HepG2 (cell line): ENCODE data around the gene C3orf70. TPM values are rescaled to one million over a fixed set of nuclear protein-coding genes. Genes with fewer than 3 reads are reported as not detected.
A peak's percentile ranks its signal among the peaks of the same experiment; 100 is the strongest.

Experiments used
- ATAC-seq: fragments of 200-7000 bp; cut with Tn5 transposase; 3 replicates; pipeline ENCODE4 v1.9.1; 2020; ENCODE audit warnings: mild to moderate bottlenecking, moderate library complexity
- BruUV-seq: library from RNA; stranded (reverse); fragments of 400-500 nt; replicated peaks from 2 replicates; lab custom pipeline; 2021; lab: Mats Ljungman, UMichigan
- CTCF ChIA-PET: fragments of 300-600 bp; formaldehyde crosslinking; extraction: SDS; loops from one replicate; lab custom pipeline; 2021; ENCODE audit warnings: low total read pairs, inconsistent platforms, low intra/inter-chr PET ratio; lab: Yijun Ruan, JAX
- POLR2A ChIA-PET: fragments of 350-600 bp; sonication (Branson Sonifier 250); formaldehyde crosslinking; loops from one replicate; lab custom pipeline; 2020; ENCODE audit warnings: antibody characterized with exemption, inconsistent platforms; lab: Yijun Ruan, JAX
- DNase-seq: peaks from one replicate; pipeline ENCODE4 v3.0.0-alpha.2; 2015; ENCODE audit warnings: low spot score
- FAIRE-seq: peaks from 3 replicates; lab custom pipeline; 2011; peaks lifted over from hg19 to GRCh38; lab: Jason Lieb, UNC
- H2AFZ ChIP-seq: one replicate; pipeline ENCODE4 v1.6.1; 2011; ENCODE audit warnings: low read length, inconsistent platforms
- H3K27ac ChIP-seq: fragments of 300-600 bp; 3 replicates; pipeline ENCODE4 v1.8.0; 2011; ENCODE audit warnings: mixed run types, mild to moderate bottlenecking, mixed read lengths, low read length, inconsistent platforms; ENCODE audit not compliant: insufficient read depth; ENCODE audit errors: extremely low read length
- H3K27me3 ChIP-seq, 2 experiments: fragments of 200-600 bp in 1 of 2; 2 replicates in 1 of 2; 3 replicates in 1 of 2; pipeline versions ENCODE4 v1.6.0 to v1.8.0; 2011; ENCODE audit warnings: low read length in 2 of 2, mild to moderate bottlenecking in 2 of 2, moderate library complexity in 2 of 2, inconsistent platforms in 1 of 2; ENCODE audit not compliant: insufficient read depth in 2 of 2, control insufficient read depth in 1 of 2
- H3K36me3 ChIP-seq, 2 experiments: fragments of 200-600 bp in 1 of 2; replicated peaks in 1 of 2; 2 replicates in 1 of 2; 3 replicates in 1 of 2; pipeline versions ENCODE4 v1.5.1 to v1.8.0; 2011; ENCODE audit warnings: low read length in 2 of 2, inconsistent platforms in 1 of 2; ENCODE audit not compliant: insufficient read depth in 2 of 2, control insufficient read depth in 1 of 2
- H3K4me1 ChIP-seq: 2 replicates; pipeline ENCODE4 v1.5.1; 2012; ENCODE audit warnings: low read length, inconsistent platforms; ENCODE audit not compliant: insufficient read depth
- H3K4me2 ChIP-seq: 2 replicates; pipeline ENCODE4 v1.6.0; 2011; ENCODE audit warnings: low read depth, low read length, inconsistent platforms
- H3K4me3 ChIP-seq, 3 experiments: fragments of 200-600 bp in 1 of 3; sonication (generic), shearing (Covaris generic) in 1 of 3; replicated peaks in 1 of 3; 2 replicates each; pipeline ENCODE4 v1.5.1; 2011 to 2016; ENCODE audit warnings: low read length in 3 of 3, inconsistent platforms in 2 of 3, low read depth in 2 of 3, mild to moderate bottlenecking in 2 of 3, control low read depth in 1 of 3, mixed read lengths in 1 of 3; ENCODE audit not compliant: insufficient read depth in 1 of 3
- H3K79me2 ChIP-seq: one replicate; pipeline ENCODE4 v1.6.1; 2011; ENCODE audit warnings: low read length, inconsistent platforms; ENCODE audit not compliant: insufficient read depth
- H3K9ac ChIP-seq: 2 replicates; pipeline ENCODE4 v1.6.0; 2011; ENCODE audit warnings: mild to moderate bottlenecking, low read depth, low read length, inconsistent platforms; ENCODE audit not compliant: insufficient read depth
- H3K9me3 ChIP-seq: 2 replicates; pipeline ENCODE4 v1.5.1; 2012; ENCODE audit warnings: mild to moderate bottlenecking, low read length
- H4K20me1 ChIP-seq: 2 replicates; pipeline ENCODE4 v1.6.0; 2011; ENCODE audit warnings: inconsistent platforms, mild to moderate bottlenecking, low read length, moderate library complexity; ENCODE audit not compliant: insufficient read depth
- ARNTL ChIP-seq: sonication (generic); formaldehyde crosslinking; IDR thresholded peaks from 2 replicates; pipeline ENCODE4 v1.4.0; 2020; ENCODE audit warnings: mild to moderate bottlenecking, missing genetic modification reagents
- CBX5 ChIP-seq: sonication (generic); formaldehyde crosslinking; IDR thresholded peaks from 2 replicates; pipeline ENCODE4 v1.4.0; 2020; ENCODE audit warnings: missing genetic modification reagents, borderline replicate concordance
- CCAR2 ChIP-seq: fragments of 200-400 bp; formaldehyde crosslinking; optimal IDR thresholded peaks from 2 replicates; pipeline ENCODE3; 2018; ENCODE audit warnings: low read depth, mild to moderate bottlenecking, low read length, moderate library complexity
- CEBPB ChIP-seq: IDR thresholded peaks from 2 replicates; pipeline ENCODE4 v1.6.1; 2011; ENCODE audit warnings: low read depth, low read length, improper control_type of control experiment, borderline replicate concordance
- CEBPG ChIP-seq: IDR thresholded peaks from 2 replicates; pipeline ENCODE4 v1.6.1; 2016
- ELF4 ChIP-seq: sonication (generic); formaldehyde crosslinking; IDR thresholded peaks from 2 replicates; pipeline ENCODE4 v1.5.0; 2020; ENCODE audit warnings: missing genetic modification reagents, mild to moderate bottlenecking, moderate library complexity, borderline replicate concordance
- FOXC1 ChIP-seq: sonication (generic); formaldehyde crosslinking; IDR thresholded peaks from 2 replicates; pipeline ENCODE4 v1.8.0; 2022; ENCODE audit warnings: mild to moderate bottlenecking, missing genetic modification reagents, borderline replicate concordance
- LCORL ChIP-seq, 2 experiments: fragments of 450-650 bp in 1 of 2; sonication (generic) in 1 of 2; formaldehyde crosslinking in 1 of 2; IDR thresholded peaks; 2 replicates each; pipeline versions ENCODE4 v1.5.0 to v1.6.1; 2017 to 2020; ENCODE audit warnings: antibody characterized with exemption in 1 of 2, missing genetic modification reagents in 1 of 2
- MTF2 ChIP-seq: sonication (generic); formaldehyde crosslinking; IDR thresholded peaks from 2 replicates; pipeline ENCODE4 v1.5.0; 2020; ENCODE audit warnings: missing genetic modification reagents, borderline replicate concordance
- NBN ChIP-seq: fragments of 450-650 bp; conservative IDR thresholded peaks from 2 replicates; pipeline ENCODE4 v1.6.1; 2017
- SAP130 ChIP-seq: IDR thresholded peaks from 2 replicates; pipeline ENCODE4 v1.6.1; 2016; ENCODE audit warnings: low read depth
- SIX1 ChIP-seq: sonication (generic); formaldehyde crosslinking; IDR thresholded peaks from 2 replicates; pipeline ENCODE4 v1.4.0; 2020; ENCODE audit warnings: missing genetic modification reagents, borderline replicate concordance
- SNAI1 ChIP-seq: sonication (generic); formaldehyde crosslinking; IDR thresholded peaks from 2 replicates; pipeline ENCODE4 v1.5.0; 2020; ENCODE audit warnings: mild to moderate bottlenecking, missing genetic modification reagents, borderline replicate concordance
- SUZ12 ChIP-seq: fragments of 150-350 bp; IDR thresholded peaks from 2 replicates; pipeline ENCODE4 v1.6.1; 2014; ENCODE audit warnings: low read depth, low read length
- SYNCRIP ChIP-seq: fragments of 200-400 bp; formaldehyde crosslinking; IDR thresholded peaks from 2 replicates; pipeline ENCODE4 v1.6.1; 2018; ENCODE audit warnings: mild to moderate bottlenecking, low read depth, low read length; ENCODE audit not compliant: insufficient read depth
- ZMYM3 ChIP-seq: sonication (generic); formaldehyde crosslinking; IDR thresholded peaks from 2 replicates; pipeline ENCODE4 v1.5.1; 2020; ENCODE audit warnings: mild to moderate bottlenecking, missing genetic modification reagents
- ZNF33B ChIP-seq: sonication (generic); formaldehyde crosslinking; IDR thresholded peaks from 2 replicates; pipeline ENCODE4 v1.5.1; 2020; ENCODE audit warnings: mild to moderate bottlenecking, missing genetic modification reagents
- ZNF670 ChIP-seq: sonication (generic); formaldehyde crosslinking; IDR thresholded peaks from 2 replicates; pipeline ENCODE4 v1.8.0; 2022; ENCODE audit warnings: mild to moderate bottlenecking, missing genetic modification reagents, borderline replicate concordance
- ZNF720 ChIP-seq: sonication (generic); formaldehyde crosslinking; IDR thresholded peaks from 2 replicates; pipeline ENCODE4 v1.4.0; 2020; ENCODE audit warnings: missing genetic modification reagents
- ZNF737 ChIP-seq: sonication (generic); formaldehyde crosslinking; IDR thresholded peaks from 2 replicates; pipeline ENCODE4 v1.5.0; 2020; ENCODE audit warnings: missing genetic modification reagents, mild to moderate bottlenecking, borderline replicate concordance
- WGBS: methylation state at CpG from one replicate; pipeline ENCODE4 v1.1.6; 2017; ENCODE audit warnings: low lambda C conversion rate; 5-methylcytosine and 5-hydroxymethylcytosine counted together
- in situ Hi-C: cut with HindIII; loops from 2 replicates; pipeline ENCODE4 v1.10.0; 2017; ENCODE audit warnings: low pct_unique_long_range_greater_than_20kb; ENCODE audit not compliant: extremely low pct_ligation_motif_present
- intact Hi-C: fragments of 100-400 bp; cut with micrococcal nuclease; formaldehyde crosslinking; loops from one replicate; pipeline ENCODE4 v1.10.0; 2022; ENCODE audit not compliant: unreplicated experiment
- polyA plus RNA-seq, 8 experiments: library from polyadenylated mRNA; depleted of rRNA in 3 of 8; stranded (reverse) in 7 of 8; unstranded in 1 of 8; fragments of >200 nt; fragmentation: Illumina TruSeq in 4 of 8; extraction: Trizol in 4 of 8; gene quantifications; 2 replicates each; pipeline versions ENCODE4 v1.2.1 to v1.2.3, GENCODE V29; 2011 to 2016; ENCODE audit warnings: low read depth in 4 of 8, missing spikeins in 1 of 8, mixed read lengths in 1 of 8; ENCODE audit not compliant: insufficient read depth in 1 of 8
- total RNA-seq, 5 experiments: library from RNA; depleted of rRNA; stranded (reverse); fragments of >200 nt; fragmentation: Illumina TruSeq; extraction: Trizol; gene quantifications; 2 replicates each; pipeline ENCODE4 v1.2.3, GENCODE V29; 2016; ENCODE audit warnings: low read depth in 1 of 5
- TF ChIP-seq, protein P1 (sequence below): sonication (generic); formaldehyde crosslinking; IDR thresholded peaks from 2 replicates; pipeline ENCODE4 v1.4.0; 2020; ENCODE audit warnings: missing genetic modification reagents, borderline replicate concordance
- TF ChIP-seq, protein P2 (sequence below): sonication (generic); formaldehyde crosslinking; IDR thresholded peaks from 2 replicates; pipeline ENCODE4 v1.4.0; 2020; ENCODE audit warnings: low read depth, mild to moderate bottlenecking, missing genetic modification reagents
- TF ChIP-seq, protein P3 (sequence below): sonication (generic); formaldehyde crosslinking; conservative IDR thresholded peaks from 2 replicates; pipeline ENCODE4 v1.4.0; 2020; ENCODE audit warnings: missing genetic modification reagents
- TF ChIP-seq, protein P4 (sequence below): IDR thresholded peaks from 2 replicates; pipeline ENCODE4 v1.6.1; 2016; ENCODE audit warnings: missing genetic modification reagents, missing compliant biosample characterization

C3orf70 gene
- total and polyA plus RNA-seq, 2 of the 13 experiments (the other 11 are each of a cell fraction or from before 2014, with no cell fraction given) = 0.79 to 2.4 TPM

DNA sequence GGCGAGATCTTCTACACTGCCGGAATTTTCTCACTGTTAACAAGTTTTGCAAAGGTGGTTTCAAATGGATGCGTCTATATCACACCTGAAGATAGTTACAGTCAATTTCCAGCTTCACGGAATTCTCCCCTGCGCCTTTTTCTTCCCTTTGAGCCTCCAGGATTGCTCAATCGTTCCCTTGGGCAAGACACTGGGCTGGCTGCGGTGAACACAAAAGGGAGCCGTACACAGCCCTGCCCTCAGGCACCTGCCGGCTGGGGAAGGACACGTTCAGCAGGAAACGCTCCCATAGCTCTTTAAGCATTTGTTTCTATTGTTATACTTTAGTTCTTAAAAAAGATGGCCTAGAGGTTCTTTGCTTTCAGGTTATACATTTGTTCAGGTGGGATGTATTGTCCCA is 85.7 kb downstream of the C3orf70 start:
- no peaks in the 10 kb centered on the region for H4K20me1 ChIP-seq
- no peak overlapping the region for H3K4me2 ChIP-seq
- POLR2A ChIA-PET = no interaction called here
- WGBS = 36% methylated on average over 6 of the region's 11 CpGs
- H3K36me3 ChIP-seq = no peaks in the 10 kb centered on the region
- no peaks in the 10 kb centered on the region for H3K9me3 ChIP-seq
- DNase-seq (no peak), ATAC-seq (no peak), FAIRE-seq (no peak)
- H3K9ac ChIP-seq = no peak overlapping the region
- in situ Hi-C loops = no loop called here
- H3K27me3 ChIP-seq = peaks cover 0 to 1% of the 10 kb centered on the region in 2 experiments; a peak in 1 of 5 replicates
- intact Hi-C loops = no loop called here
- H3K4me1 ChIP-seq = peaks cover 26% of the 10 kb centered on the region
- no peak overlapping the region for H3K4me3 ChIP-seq
- no peak overlapping the region for H2AFZ ChIP-seq
- no TSS peak for BruUV-seq
- CTCF ChIA-PET = no interaction called here
- no peak overlapping the region for H3K27ac ChIP-seq
- no peaks in the 10 kb centered on the region for H3K79me2 ChIP-seq
- TF ChIP-seq LCORL (IDR thresholded peaks at IDR 0.05) (no peak), LCORL (CRISPR knock-in tag; IDR thresholded peaks at IDR 0.05) (no peak), CCAR2 (no peak), SUZ12 (no peak), CEBPB (peak; percentile 91), SYNCRIP (no peak), ZMYM3 (CRISPR knock-in tag) (no peak), SNAI1 (CRISPR knock-in tag) (no peak), MTF2 (no peak), ZNF720 (CRISPR knock-in tag) (no peak), ZNF33B (CRISPR knock-in tag) (no peak), NBN (no peak), CEBPG (CRISPR knock-in tag) (peak; percentile 83), ELF4 (CRISPR knock-in tag) (no peak), ZNF670 (CRISPR knock-in tag) (no peak), CBX5 (0 out of 2 replicates have a peak, but pooled peaks have one; percentile 24), SAP130 (CRISPR knock-in tag) (no peak), ARNTL (CRISPR knock-in tag) (no peak), ZNF737 (CRISPR knock-in tag) (no peak), SIX1 (no peak), FOXC1 (CRISPR knock-in tag) (no peak)
- TF ChIP-seq, protein P1, sequence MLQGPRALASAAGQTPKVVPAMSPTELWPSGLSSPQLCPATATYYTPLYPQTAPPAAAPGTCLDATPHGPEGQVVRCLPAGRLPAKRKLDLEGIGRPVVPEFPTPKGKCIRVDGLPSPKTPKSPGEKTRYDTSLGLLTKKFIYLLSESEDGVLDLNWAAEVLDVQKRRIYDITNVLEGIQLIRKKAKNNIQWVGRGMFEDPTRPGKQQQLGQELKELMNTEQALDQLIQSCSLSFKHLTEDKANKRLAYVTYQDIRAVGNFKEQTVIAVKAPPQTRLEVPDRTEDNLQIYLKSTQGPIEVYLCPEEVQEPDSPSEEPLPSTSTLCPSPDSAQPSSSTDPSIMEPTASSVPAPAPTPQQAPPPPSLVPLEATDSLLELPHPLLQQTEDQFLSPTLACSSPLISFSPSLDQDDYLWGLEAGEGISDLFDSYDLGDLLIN (CRISPR knock-in tag) = no peak
- TF ChIP-seq, protein P2, sequence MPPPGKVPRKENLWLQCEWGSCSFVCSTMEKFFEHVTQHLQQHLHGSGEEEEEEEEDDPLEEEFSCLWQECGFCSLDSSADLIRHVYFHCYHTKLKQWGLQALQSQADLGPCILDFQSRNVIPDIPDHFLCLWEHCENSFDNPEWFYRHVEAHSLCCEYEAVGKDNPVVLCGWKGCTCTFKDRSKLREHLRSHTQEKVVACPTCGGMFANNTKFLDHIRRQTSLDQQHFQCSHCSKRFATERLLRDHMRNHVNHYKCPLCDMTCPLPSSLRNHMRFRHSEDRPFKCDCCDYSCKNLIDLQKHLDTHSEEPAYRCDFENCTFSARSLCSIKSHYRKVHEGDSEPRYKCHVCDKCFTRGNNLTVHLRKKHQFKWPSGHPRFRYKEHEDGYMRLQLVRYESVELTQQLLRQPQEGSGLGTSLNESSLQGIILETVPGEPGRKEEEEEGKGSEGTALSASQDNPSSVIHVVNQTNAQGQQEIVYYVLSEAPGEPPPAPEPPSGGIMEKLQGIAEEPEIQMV = no peak
- TF ChIP-seq, protein P3, sequence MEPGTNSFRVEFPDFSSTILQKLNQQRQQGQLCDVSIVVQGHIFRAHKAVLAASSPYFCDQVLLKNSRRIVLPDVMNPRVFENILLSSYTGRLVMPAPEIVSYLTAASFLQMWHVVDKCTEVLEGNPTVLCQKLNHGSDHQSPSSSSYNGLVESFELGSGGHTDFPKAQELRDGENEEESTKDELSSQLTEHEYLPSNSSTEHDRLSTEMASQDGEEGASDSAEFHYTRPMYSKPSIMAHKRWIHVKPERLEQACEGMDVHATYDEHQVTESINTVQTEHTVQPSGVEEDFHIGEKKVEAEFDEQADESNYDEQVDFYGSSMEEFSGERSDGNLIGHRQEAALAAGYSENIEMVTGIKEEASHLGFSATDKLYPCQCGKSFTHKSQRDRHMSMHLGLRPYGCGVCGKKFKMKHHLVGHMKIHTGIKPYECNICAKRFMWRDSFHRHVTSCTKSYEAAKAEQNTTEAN (CRISPR knock-in tag) = no peak
- TF ChIP-seq, protein P4, sequence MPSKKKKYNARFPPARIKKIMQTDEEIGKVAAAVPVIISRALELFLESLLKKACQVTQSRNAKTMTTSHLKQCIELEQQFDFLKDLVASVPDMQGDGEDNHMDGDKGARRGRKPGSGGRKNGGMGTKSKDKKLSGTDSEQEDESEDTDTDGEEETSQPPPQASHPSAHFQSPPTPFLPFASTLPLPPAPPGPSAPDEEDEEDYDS (CRISPR knock-in tag) = no peak
